ENCODE results near the gene C4orf17. TPM values are rescaled to one million over a fixed set of nuclear protein-coding genes. Genes with fewer than 3 reads are reported as not detected.
"Not testable (repeated sequence)": the region's sequence is repeated elsewhere in the genome, so short reads cannot be mapped to it uniquely, and the experiment has no call there.

C4orf17 gene
- total RNA-seq, 1 experiment from 2014 or later = not detected

DNA sequence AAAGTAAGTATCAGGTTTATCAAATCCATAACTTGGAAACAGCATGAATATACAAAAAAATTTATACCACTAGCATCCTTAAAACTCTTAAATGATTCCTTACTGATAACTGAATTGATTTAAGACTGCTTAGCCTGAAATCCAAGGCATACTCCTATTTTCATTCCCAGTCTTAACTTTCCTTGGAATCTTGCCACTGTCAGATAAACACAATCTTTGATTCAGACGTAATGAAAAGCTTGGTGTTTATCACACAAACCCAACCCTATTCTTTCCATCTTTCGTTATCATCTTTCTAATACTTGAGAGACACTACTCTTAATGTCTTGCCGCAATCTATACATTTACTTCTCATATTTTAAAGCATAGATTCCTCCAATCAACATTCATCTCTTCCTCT is 19.1 kb downstream of the C4orf17 start:
- no peak overlapping the region for H3K27ac Mint-ChIP-seq (ENCODE audit: unreplicated experiment)
- DNase-seq = no peak
- CTCF ChIA-PET = no interaction called here
- Histone ChIP-seq H3K4me1 (no peaks in the 10 kb centered on the region), H3K27me3 (replicated peaks; ENCODE audit: control insufficient read depth, insufficient read depth, low read length) (no peaks in the 10 kb centered on the region), H3K9me3 (no peaks in the 10 kb centered on the region), H3K4me3 (ENCODE audit: low read depth, low read length) (no peak overlapping the region), H3K36me3 (ENCODE audit: control insufficient read depth, insufficient read depth, low read length) (no peaks in the 10 kb centered on the region)
- H3K9me3 Mint-ChIP-seq (ENCODE audit: unreplicated experiment) = no peaks in the 10 kb centered on the region
- TF ChIP-seq, protein P1, sequence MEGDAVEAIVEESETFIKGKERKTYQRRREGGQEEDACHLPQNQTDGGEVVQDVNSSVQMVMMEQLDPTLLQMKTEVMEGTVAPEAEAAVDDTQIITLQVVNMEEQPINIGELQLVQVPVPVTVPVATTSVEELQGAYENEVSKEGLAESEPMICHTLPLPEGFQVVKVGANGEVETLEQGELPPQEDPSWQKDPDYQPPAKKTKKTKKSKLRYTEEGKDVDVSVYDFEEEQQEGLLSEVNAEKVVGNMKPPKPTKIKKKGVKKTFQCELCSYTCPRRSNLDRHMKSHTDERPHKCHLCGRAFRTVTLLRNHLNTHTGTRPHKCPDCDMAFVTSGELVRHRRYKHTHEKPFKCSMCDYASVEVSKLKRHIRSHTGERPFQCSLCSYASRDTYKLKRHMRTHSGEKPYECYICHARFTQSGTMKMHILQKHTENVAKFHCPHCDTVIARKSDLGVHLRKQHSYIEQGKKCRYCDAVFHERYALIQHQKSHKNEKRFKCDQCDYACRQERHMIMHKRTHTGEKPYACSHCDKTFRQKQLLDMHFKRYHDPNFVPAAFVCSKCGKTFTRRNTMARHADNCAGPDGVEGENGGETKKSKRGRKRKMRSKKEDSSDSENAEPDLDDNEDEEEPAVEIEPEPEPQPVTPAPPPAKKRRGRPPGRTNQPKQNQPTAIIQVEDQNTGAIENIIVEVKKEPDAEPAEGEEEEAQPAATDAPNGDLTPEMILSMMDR (IDR thresholded peaks at IDR 0.05; ENCODE audit: insufficient read depth in 1 of 2, low read depth in 1 of 2, low read length in 1 of 2, severe bottlenecking in 1 of 2, unreplicated experiment in 1 of 2) = no peak
- no TSS peak for BruUV-seq (replicated peaks)
- no peaks in the 10 kb centered on the region for H3K36me3 Mint-ChIP-seq (ENCODE audit: insufficient read depth, unreplicated experiment)
- intact Hi-C loops (cut with micrococcal nuclease; ENCODE audit: unreplicated experiment) = no loop called here
- POLR2A ChIA-PET = no interaction called here
- H3K4me3 Mint-ChIP-seq (ENCODE audit: unreplicated experiment) = no peak overlapping the region
- H3K4me1 Mint-ChIP-seq (ENCODE audit: low read depth, unreplicated experiment) = no peaks in the 10 kb centered on the region
- H3K27me3 Mint-ChIP-seq (ENCODE audit: insufficient read depth, unreplicated experiment) = peaks cover 3% of the 10 kb centered on the region

DNA sequence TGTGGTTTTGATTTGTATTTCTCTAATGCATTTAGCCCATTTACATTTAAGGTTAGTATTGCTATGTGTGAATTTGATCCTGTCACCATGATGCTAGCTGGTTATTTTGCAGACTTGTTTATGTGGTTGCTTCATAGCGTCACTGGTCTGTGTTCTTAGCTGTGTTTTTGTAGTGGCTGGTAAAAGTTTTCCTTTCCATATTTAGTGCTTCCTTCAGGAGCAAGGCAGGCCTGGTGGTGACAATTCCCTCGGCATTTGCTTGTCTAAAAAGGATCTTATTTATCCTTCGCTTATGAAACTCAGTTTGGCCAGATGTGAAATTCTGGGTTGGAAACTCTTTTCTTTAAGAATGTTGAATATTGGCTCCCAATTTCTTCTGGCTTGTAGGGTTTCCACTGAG is 23.9 kb downstream of the C4orf17 start:
- POLR2A ChIA-PET; DNase-seq; H3K9me3 Mint-ChIP-seq (ENCODE audit: unreplicated experiment); H3K36me3 ChIP-seq (ENCODE audit: control insufficient read depth, insufficient read depth, low read length); H3K27me3 Mint-ChIP-seq (ENCODE audit: insufficient read depth, unreplicated experiment); H3K9me3 ChIP-seq; BruUV-seq (replicated peaks); H3K4me1 ChIP-seq; H3K4me1 Mint-ChIP-seq (ENCODE audit: low read depth, unreplicated experiment); H3K36me3 Mint-ChIP-seq (ENCODE audit: insufficient read depth, unreplicated experiment); intact Hi-C loops (cut with micrococcal nuclease; ENCODE audit: unreplicated experiment); H3K27ac Mint-ChIP-seq (ENCODE audit: unreplicated experiment); H3K27me3 ChIP-seq (replicated peaks; ENCODE audit: control insufficient read depth, insufficient read depth, low read length); H3K4me3 Mint-ChIP-seq (ENCODE audit: unreplicated experiment); CTCF ChIA-PET; H3K4me3 ChIP-seq (ENCODE audit: low read depth, low read length): not testable (repeated sequence)

DNA sequence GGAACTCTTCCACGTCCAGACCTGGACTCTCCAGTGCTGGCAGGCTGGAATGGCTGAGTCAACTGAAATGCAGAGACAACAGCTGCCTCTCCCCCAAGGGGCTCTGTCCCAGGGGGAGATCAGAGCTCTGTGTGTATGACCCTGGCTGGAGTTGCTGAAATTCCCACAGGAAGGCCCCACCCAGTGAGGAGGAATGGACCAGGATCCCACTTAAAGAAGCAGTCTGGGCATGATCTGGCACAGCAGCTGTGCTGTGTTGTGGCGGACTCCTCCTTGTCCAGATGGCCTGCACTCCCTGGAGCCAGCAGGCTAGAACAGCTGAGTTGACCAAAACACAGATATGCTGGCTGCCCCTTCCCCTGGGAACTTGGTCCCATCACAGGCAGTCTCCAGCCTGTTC is 25.4 kb downstream of the C4orf17 start:
- no TSS peak for BruUV-seq (replicated peaks)
- H3K27me3 ChIP-seq (replicated peaks; ENCODE audit: control insufficient read depth, insufficient read depth, low read length) = no peaks in the 10 kb centered on the region
- Mint-ChIP-seq H3K9me3 (ENCODE audit: unreplicated experiment) (no peaks in the 10 kb centered on the region), H3K27me3 (ENCODE audit: insufficient read depth, unreplicated experiment) (no peaks in the 10 kb centered on the region), H3K36me3 (ENCODE audit: insufficient read depth, unreplicated experiment) (no peaks in the 10 kb centered on the region), H3K4me3 (ENCODE audit: unreplicated experiment) (no peak overlapping the region), H3K4me1 (ENCODE audit: low read depth, unreplicated experiment) (no peaks in the 10 kb centered on the region), H3K27ac (ENCODE audit: unreplicated experiment) (no peak overlapping the region)
- ChIA-PET CTCF (no interaction called here), POLR2A (no interaction called here)
- H3K9me3 ChIP-seq = no peaks in the 10 kb centered on the region
- no peak for DNase-seq
- peaks cover 4% of the 10 kb centered on the region; the same call in 1 of the 2 replicates for H3K4me1 ChIP-seq
- TF ChIP-seq, protein P1 (IDR thresholded peaks at IDR 0.05; ENCODE audit: insufficient read depth in 1 of 2, low read depth in 1 of 2, low read length in 1 of 2, severe bottlenecking in 1 of 2, unreplicated experiment in 1 of 2) = no peak
- H3K36me3 ChIP-seq (ENCODE audit: control insufficient read depth, insufficient read depth, low read length) = no peaks in the 10 kb centered on the region
- intact Hi-C loops (cut with micrococcal nuclease; ENCODE audit: unreplicated experiment) = no loop called here
- no peak overlapping the region for H3K4me3 ChIP-seq (ENCODE audit: low read depth, low read length)

DNA sequence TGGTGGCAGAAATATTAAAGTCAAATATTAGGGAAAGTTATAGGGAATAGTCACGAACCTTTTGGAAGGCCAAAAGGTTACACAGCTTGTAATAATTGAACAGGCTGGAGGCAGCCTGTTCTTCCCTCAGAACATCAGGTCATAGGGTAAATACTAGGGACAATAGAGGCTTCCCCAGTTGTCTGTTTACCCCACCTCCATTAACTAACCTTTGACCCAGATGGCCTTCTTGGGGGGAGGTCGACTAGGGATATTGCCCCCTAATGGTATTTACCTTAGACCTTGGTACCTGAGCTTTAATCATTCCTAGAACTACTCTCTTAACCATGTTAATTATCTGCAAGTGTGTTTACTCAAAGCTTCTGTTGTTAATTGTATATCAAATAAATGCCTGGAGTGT is 26.0 kb downstream of the C4orf17 start:
- CTCF ChIA-PET = no interaction called here
- Mint-ChIP-seq H3K4me1 (ENCODE audit: low read depth, unreplicated experiment) (no peaks in the 10 kb centered on the region), H3K27me3 (ENCODE audit: insufficient read depth, unreplicated experiment) (no peaks in the 10 kb centered on the region), H3K4me3 (ENCODE audit: unreplicated experiment) (no peak overlapping the region), H3K9me3 (ENCODE audit: unreplicated experiment) (no peaks in the 10 kb centered on the region), H3K27ac (ENCODE audit: unreplicated experiment) (no peak overlapping the region), H3K36me3 (ENCODE audit: insufficient read depth, unreplicated experiment) (no peaks in the 10 kb centered on the region)
- no peaks in the 10 kb centered on the region for H3K27me3 ChIP-seq (replicated peaks; ENCODE audit: control insufficient read depth, insufficient read depth, low read length)
- peak in 1 of 2 experiments; percentile 5 for DNase-seq
- no TSS peak for BruUV-seq (replicated peaks)
- no peaks in the 10 kb centered on the region for H3K9me3 ChIP-seq
- POLR2A ChIA-PET = no interaction called here
- H3K4me1 ChIP-seq = peaks cover 4% of the 10 kb centered on the region; the same call in 1 of the 2 replicates
- intact Hi-C loops (cut with micrococcal nuclease; ENCODE audit: unreplicated experiment) = no loop called here
- H3K4me3 ChIP-seq (ENCODE audit: low read depth, low read length) = no peak overlapping the region
- H3K36me3 ChIP-seq (ENCODE audit: control insufficient read depth, insufficient read depth, low read length) = no peaks in the 10 kb centered on the region
- TF ChIP-seq, protein P1 (IDR thresholded peaks at IDR 0.05; ENCODE audit: insufficient read depth in 1 of 2, low read depth in 1 of 2, low read length in 1 of 2, severe bottlenecking in 1 of 2, unreplicated experiment in 1 of 2) = no peak

Data from Caco-2 (cell line).